Measurements from ENCODE around the gene TSHZ2. TPM values are rescaled to one million over a fixed set of nuclear protein-coding genes. Genes with fewer than 3 reads are reported as not detected.

The TSHZ2 gene
- total and polyA plus RNA-seq, 12 donors = 1.5 to 6.2 (median 4.5) TPM

DNA sequence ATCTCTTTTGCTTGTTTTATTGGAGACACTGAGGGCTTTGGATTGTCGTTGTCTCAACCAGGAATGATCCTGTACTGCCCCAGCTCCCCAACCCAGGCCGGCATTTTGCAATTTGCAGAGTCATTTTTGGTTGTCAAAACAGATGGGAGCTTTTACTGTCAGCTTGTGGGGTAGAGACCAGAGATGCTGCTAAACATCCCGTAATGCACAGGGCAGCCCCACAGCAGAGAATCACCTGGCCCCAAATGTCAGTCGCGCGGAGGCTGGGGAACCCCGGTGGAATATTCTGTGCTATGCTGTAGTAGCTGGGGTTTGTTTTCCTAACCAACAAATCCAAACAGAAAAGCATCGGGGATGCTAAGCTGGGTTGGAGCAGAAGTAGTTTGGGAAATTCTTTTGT, 99.7 kb downstream of the TSHZ2 start:
- TF ChIP-seq, protein P1, sequence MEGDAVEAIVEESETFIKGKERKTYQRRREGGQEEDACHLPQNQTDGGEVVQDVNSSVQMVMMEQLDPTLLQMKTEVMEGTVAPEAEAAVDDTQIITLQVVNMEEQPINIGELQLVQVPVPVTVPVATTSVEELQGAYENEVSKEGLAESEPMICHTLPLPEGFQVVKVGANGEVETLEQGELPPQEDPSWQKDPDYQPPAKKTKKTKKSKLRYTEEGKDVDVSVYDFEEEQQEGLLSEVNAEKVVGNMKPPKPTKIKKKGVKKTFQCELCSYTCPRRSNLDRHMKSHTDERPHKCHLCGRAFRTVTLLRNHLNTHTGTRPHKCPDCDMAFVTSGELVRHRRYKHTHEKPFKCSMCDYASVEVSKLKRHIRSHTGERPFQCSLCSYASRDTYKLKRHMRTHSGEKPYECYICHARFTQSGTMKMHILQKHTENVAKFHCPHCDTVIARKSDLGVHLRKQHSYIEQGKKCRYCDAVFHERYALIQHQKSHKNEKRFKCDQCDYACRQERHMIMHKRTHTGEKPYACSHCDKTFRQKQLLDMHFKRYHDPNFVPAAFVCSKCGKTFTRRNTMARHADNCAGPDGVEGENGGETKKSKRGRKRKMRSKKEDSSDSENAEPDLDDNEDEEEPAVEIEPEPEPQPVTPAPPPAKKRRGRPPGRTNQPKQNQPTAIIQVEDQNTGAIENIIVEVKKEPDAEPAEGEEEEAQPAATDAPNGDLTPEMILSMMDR (IDR thresholded peaks at IDR 0.05) = no peak
- ATAC-seq = no peak
- Histone ChIP-seq H3K4me3 (no peak overlapping the region), H3K36me3 (no peaks in the 10 kb centered on the region), H3K27me3 (no peaks in the 10 kb centered on the region), H3K27ac (peak overlapping the region in 1 of 10 donors; percentile 64), H3K4me1 (peaks cover 0 to 30% (median 0%) of the 10 kb centered on the region in 9 donors), H3K9me3 (peaks cover 0 to 13% (median 0%) of the 10 kb centered on the region in 11 donors)
- WGBS, 2 donors = 88 to 90% methylated on average over 8 of the region's 8 CpGs
- DNase-seq = no peak
- intact Hi-C loops (cut with DNase I) = no loop called here

DNA sequence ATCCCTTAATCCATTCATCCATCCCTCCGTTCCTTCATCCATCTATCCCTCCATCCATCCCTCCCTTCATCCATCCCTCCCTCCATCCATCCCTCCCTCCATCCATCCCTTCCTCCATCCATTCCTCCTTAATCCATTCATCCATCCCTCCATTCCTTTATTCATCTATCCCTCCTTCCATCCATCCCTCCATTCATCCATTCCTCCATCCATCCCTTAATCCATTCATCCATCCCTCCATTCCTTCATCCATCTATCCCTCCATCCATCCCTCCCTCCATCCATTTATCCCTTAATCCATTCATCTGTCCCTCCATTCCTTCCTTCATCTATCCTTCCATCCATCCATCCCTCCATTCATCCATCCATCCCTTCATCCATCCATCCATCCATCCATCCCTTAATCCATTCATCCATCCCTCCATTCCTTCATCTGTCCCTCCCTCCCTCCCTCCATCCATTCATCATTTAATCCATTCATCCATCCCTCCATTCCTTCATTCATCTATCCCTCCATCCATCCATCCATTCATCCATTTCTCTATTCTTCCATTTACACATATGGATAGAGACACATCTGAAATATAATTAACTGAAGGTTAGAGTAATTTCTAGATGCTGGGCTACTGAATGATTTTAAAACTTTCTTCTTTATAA, 100.9 kb downstream of the TSHZ2 start:
- peaks cover 0 to 42% (median 3%) of the 10 kb centered on the region in 9 donors for H3K4me1 ChIP-seq
- intact Hi-C loops (cut with DNase I) = no loop called here
- no peaks in the 10 kb centered on the region for H3K27me3 ChIP-seq
- 96 to 98% methylated on average over 1 of the region's 1 CpG for WGBS, 2 donors
- no peaks in the 10 kb centered on the region for H3K36me3 ChIP-seq
- no peak for DNase-seq
- peaks cover 0 to 3% (median 0%) of the 10 kb centered on the region in 11 donors for H3K9me3 ChIP-seq
- no peak overlapping the region for H3K27ac ChIP-seq
- ATAC-seq = no peak
- TF ChIP-seq, protein P1 (IDR thresholded peaks at IDR 0.05) = no peak
- H3K4me3 ChIP-seq = no peak overlapping the region

DNA sequence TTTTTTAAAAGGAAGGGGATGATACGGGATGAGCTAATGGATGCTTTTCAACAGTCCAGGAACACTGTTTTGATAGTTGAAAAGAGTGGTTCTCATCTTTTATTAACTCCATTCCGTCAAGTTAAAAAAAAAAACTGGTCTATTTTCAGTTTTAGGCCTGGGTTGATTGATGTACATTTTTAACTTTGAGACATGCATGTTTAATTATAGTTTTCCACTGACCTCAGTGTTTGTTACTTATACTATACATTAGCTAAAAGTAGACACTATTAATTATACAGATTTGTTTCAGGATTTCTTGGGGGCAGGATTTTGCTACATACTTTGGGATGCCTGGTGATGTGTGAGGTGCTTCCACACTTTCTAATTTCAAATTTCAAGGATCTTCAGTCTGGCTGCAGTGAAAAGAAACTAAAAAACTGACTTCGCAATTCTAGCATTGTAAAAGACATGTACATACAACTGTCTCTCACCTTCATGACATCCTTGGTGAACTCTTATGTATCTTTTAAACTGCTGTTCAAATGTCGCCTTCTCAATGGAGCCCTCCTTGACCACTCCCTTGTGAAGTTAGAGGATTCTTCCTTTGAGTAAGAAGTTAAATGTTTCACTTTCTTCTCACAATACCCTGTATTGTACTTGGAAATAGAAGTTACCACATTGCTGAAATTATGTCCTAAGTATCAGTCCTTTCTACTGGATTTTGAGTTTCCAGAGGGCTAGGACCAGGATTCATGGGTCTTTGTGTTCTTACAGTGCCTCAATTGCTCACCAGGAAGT, 101.7 kb downstream of the TSHZ2 start:
- Histone ChIP-seq H3K27me3 (no peaks in the 10 kb centered on the region), H3K4me3 (no peak overlapping the region), H3K36me3 (no peaks in the 10 kb centered on the region), H3K4me1 (peaks cover 0 to 44% (median 4%) of the 10 kb centered on the region in 9 donors), H3K27ac (no peak overlapping the region), H3K9me3 (no peaks in the 10 kb centered on the region)
- TF ChIP-seq, protein P1 (IDR thresholded peaks at IDR 0.05) = no peak
- no peak for DNase-seq
- no peak for ATAC-seq
- WGBS, 2 donors = 88 to 94% methylated on average over 4 of the region's 4 CpGs
- intact Hi-C loops (cut with DNase I) = no loop called here

DNA sequence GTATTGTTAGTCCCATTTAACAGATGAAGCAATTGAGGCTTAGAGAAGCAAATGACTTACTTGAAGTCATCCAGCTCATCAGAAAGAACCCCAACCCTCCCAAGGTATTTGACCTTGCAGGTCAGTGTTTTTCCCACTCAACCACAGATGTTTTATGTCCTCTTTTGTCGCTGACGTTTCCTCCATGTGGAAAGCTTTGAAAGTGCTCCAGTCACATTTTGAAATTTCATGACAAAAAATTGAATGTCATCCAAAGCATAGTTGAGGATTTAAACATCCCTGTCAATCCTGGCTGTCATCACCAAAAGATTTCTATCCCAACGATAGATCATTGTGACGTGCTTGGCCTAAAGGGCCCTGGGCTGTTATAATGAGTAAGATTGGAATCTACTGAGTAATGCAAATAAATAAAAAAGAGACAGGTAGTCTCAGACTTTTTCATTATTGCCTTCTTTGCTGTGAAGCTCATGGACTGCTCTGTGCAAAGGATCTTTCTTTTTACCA, 102.7 kb downstream of the TSHZ2 start:
- Histone ChIP-seq H3K27ac (no peak overlapping the region), H3K27me3 (no peaks in the 10 kb centered on the region), H3K4me1 (peaks cover 0 to 55% (median 14%) of the 10 kb centered on the region in 9 donors), H3K9me3 (no peaks in the 10 kb centered on the region), H3K36me3 (no peaks in the 10 kb centered on the region), H3K4me3 (no peak overlapping the region)
- ATAC-seq (no peak), DNase-seq (no peak)
- 67 to 69% methylated on average over 4 of the region's 4 CpGs for WGBS, 2 donors
- intact Hi-C loops (cut with DNase I) = no loop called here
- TF ChIP-seq, protein P1 (IDR thresholded peaks at IDR 0.05) = no peak

Measured in heart right ventricle (tissue), 16 donors.